HEK293T (cell line): ENCODE results near the gene WWC2.

Experiments
- CTCF ChIA-PET: fragments of 350-600 bp; formaldehyde crosslinking; extraction: SDS; loops from one replicate; lab custom pipeline; 2021; ENCODE audit warnings: antibody characterized with exemption, inconsistent platforms; lab: Yijun Ruan, JAX
- POLR2A ChIA-PET: fragments of 350-600 bp; formaldehyde crosslinking; extraction: SDS; loops from one replicate; lab custom pipeline; 2020; ENCODE audit warnings: antibody characterized with exemption, inconsistent platforms; lab: Yijun Ruan, JAX
- DNase-seq: peaks from one replicate; pipeline ENCODE4 v3.0.0; 2012; ENCODE audit warnings: mixed read lengths; ENCODE audit errors: extremely low spot score
- ARNT ChIP-seq: fragments of 450-650 bp; IDR thresholded peaks from 2 replicates; pipeline ENCODE4 v1.6.1; 2017; ENCODE audit warnings: mild to moderate bottlenecking
- BHLHE40 ChIP-seq: fragments of 450-650 bp; IDR thresholded peaks from 2 replicates; pipeline ENCODE4 v1.6.1; 2016; ENCODE audit warnings: mild to moderate bottlenecking, moderate library complexity, borderline replicate concordance
- CTBP1 ChIP-seq: fragments of 450-650 bp; IDR thresholded peaks from 2 replicates; pipeline ENCODE4 v1.6.1; 2016; ENCODE audit warnings: borderline replicate concordance
- ELF4 ChIP-seq: fragments of 450-650 bp; IDR thresholded peaks from 2 replicates; pipeline ENCODE4 v1.6.1; 2017; ENCODE audit warnings: antibody characterized with exemption
- FOXA1 ChIP-seq: fragments of 450-650 bp; IDR thresholded peaks from 2 replicates; pipeline ENCODE4 v1.6.1; 2016; ENCODE audit warnings: mild to moderate bottlenecking
- FOXK2 ChIP-seq: fragments of 450-650 bp; IDR thresholded peaks from 2 replicates; pipeline ENCODE4 v1.6.1; 2016; ENCODE audit warnings: mild to moderate bottlenecking
- FOXM1 ChIP-seq: fragments of 450-650 bp; IDR thresholded peaks from 2 replicates; pipeline ENCODE4 v1.6.1; 2017; ENCODE audit warnings: mild to moderate bottlenecking, borderline replicate concordance
- HDGF ChIP-seq: fragments of 450-650 bp; IDR thresholded peaks from 2 replicates; pipeline ENCODE4 v1.6.1; 2017; ENCODE audit warnings: antibody characterized with exemption, borderline replicate concordance
- L3MBTL2 ChIP-seq: fragments of 450-650 bp; conservative IDR thresholded peaks from 2 replicates; pipeline ENCODE4 v1.6.1; 2016; ENCODE audit warnings: mild to moderate bottlenecking
- LEF1 ChIP-seq: fragments of 450-650 bp; IDR thresholded peaks from 2 replicates; pipeline ENCODE4 v1.6.1; 2017; ENCODE audit warnings: mild to moderate bottlenecking, borderline replicate concordance
- NFRKB ChIP-seq: fragments of 450-650 bp; IDR thresholded peaks from 2 replicates; pipeline ENCODE4 v1.6.1; 2016; ENCODE audit warnings: mild to moderate bottlenecking, moderate library complexity
- PKNOX1 ChIP-seq: fragments of 450-650 bp; IDR thresholded peaks from 2 replicates; pipeline ENCODE4 v1.6.1; 2016
- SP1 ChIP-seq: fragments of 450-650 bp; IDR thresholded peaks from 2 replicates; pipeline ENCODE4 v1.6.1; 2017
- SUZ12 ChIP-seq: fragments of 450-650 bp; IDR thresholded peaks from 2 replicates; pipeline ENCODE4 v1.6.1; 2016; ENCODE audit warnings: mild to moderate bottlenecking
- TARDBP ChIP-seq: fragments of 450-650 bp; IDR thresholded peaks from 2 replicates; pipeline ENCODE4 v1.6.1; 2016
- ZNF384 ChIP-seq: fragments of 450-650 bp; IDR thresholded peaks from 2 replicates; pipeline ENCODE4 v1.6.1; 2016

The WWC2 gene

GRCh38 chr4:183181081-183181480 lies 82.0 kb downstream of the WWC2 start:
- POLR2A ChIA-PET = no interaction called here
- no peak for DNase-seq
- TF ChIP-seq SUZ12 (no peak), ZNF384 (no peak), FOXA1 (no peak), FOXM1 (no peak), SP1 (no peak), BHLHE40 (no peak), FOXK2 (no peak), LEF1 (no peak), PKNOX1 (no peak), ARNT (no peak), TARDBP (no peak), ELF4 (no peak), NFRKB (no peak), L3MBTL2 (no peak), CTBP1 (no peak), HDGF (no peak)
- CTCF ChIA-PET = interaction anchor here (1.7 kb wide), 1 partner anchor 74 kb away, joined by 4 read pairs; no protein-coding TSS in a partner anchor

- no peak for DNase-seq
- TF ChIP-seq ZNF384 (no peak), FOXK2 (no peak), SP1 (no peak), HDGF (no peak), PKNOX1 (no peak), CTBP1 (no peak), FOXA1 (no peak), ELF4 (no peak), TARDBP (no peak), L3MBTL2 (no peak), ARNT (no peak), FOXM1 (no peak)
- ChIA-PET CTCF (interaction anchor here (0.6 to 0.7 kb wide), 5 partner anchors 13 to 699 kb away, joined by 3 to 4 read pairs (median 3); no protein-coding TSS in a partner anchor), POLR2A (interaction anchor here (0.7 to 0.9 kb wide), 2 partner anchors 61 to 84 kb away, joined by 3 read pairs; no protein-coding TSS in a partner anchor)
Measured at GRCh38 chr4:183182873-183183725, 84.0 kb downstream of the WWC2 start.

- no peak for DNase-seq
- ChIA-PET POLR2A (interaction anchor here (0.7 to 0.9 kb wide), 2 partner anchors 60 to 85 kb away, joined by 3 read pairs; no protein-coding TSS in a partner anchor), CTCF (interaction anchor here (0.6 kb wide), 3 partner anchors 179 to 698 kb away, joined by 3 read pairs; no protein-coding TSS in a partner anchor)
- TF ChIP-seq BHLHE40 (no peak), FOXM1 (no peak), ELF4 (no peak), CTBP1 (no peak), ZNF384 (no peak), FOXK2 (no peak), PKNOX1 (no peak), NFRKB (no peak), FOXA1 (no peak), HDGF (no peak), ARNT (no peak)
Measured at GRCh38 chr4:183183906-183184535, 85.0 kb downstream of the WWC2 start.

GRCh38 chr4:183185018-183185417 lies 86.0 kb downstream of the WWC2 start:
- ChIA-PET CTCF (interaction anchor here (0.7 kb wide), 1 partner anchor 1095 kb away, joined by 3 read pairs; no protein-coding TSS in a partner anchor), POLR2A (no interaction called here)
- no peak for TF ChIP-seq CTBP1
- DNase-seq = no peak

- DNase-seq = no peak
- no peak for TF ChIP-seq L3MBTL2
- no peak for TF ChIP-seq SUZ12
- no peak for TF ChIP-seq ARNT
- TF ChIP-seq TARDBP = no peak
- no peak for TF ChIP-seq FOXK2
- TF ChIP-seq SP1 = no peak
- TF ChIP-seq PKNOX1 = no peak
- TF ChIP-seq LEF1 = no peak
- ChIA-PET POLR2A (interaction anchor here (1.0 kb wide), 1 partner anchor 20 kb away, joined by 3 read pairs; no protein-coding TSS in a partner anchor), CTCF (no interaction called here)
Measured at GRCh38 chr4:183185559-183185958, 86.5 kb downstream of the WWC2 start.
